ENCODE measurements around the gene SDR9C7. TPM values are rescaled to one million over a fixed set of nuclear protein-coding genes. Genes with fewer than 3 reads are reported as not detected.
"Not testable (repeated sequence)": the region's sequence is repeated elsewhere in the genome, so short reads cannot be mapped to it uniquely, and the experiment has no call there.

Gene SDR9C7
- polyA plus RNA-seq, 1 donor = 0.03 TPM

- Histone ChIP-seq H3K4me3 (ENCODE audit: low read length) (no peak overlapping the region), H3K27me3 (ENCODE audit: control insufficient read depth, insufficient read depth, low read length) (no peaks in the 10 kb centered on the region), H3K4me1 (ENCODE audit: control insufficient read depth, insufficient read depth, low read length) (no peaks in the 10 kb centered on the region), H3K9me3 (ENCODE audit: control insufficient read depth, low read depth, low read length) (peaks cover 12% of the 10 kb centered on the region), H3K27ac (ENCODE audit: low read length) (no peak overlapping the region), H3K36me3 (ENCODE audit: control insufficient read depth, insufficient read depth, low read length) (no peaks in the 10 kb centered on the region)
- no CpG with 5 or more reads among the region's 1 CpG for WGBS (ENCODE audit: insufficient coverage, low lambda C conversion rate)
- DNase-seq = no peak
Observed at GRCh38 chr12:56896082-56896481, 38.1 kb downstream of the SDR9C7 start.

- H3K36me3 ChIP-seq (ENCODE audit: control insufficient read depth, insufficient read depth, low read length) = no peaks in the 10 kb centered on the region
- 40% methylated on average over 2 of the region's 5 CpGs for WGBS (ENCODE audit: insufficient coverage, low lambda C conversion rate)
- H3K4me1 ChIP-seq (ENCODE audit: control insufficient read depth, insufficient read depth, low read length) = no peaks in the 10 kb centered on the region
- no peaks in the 10 kb centered on the region for H3K27me3 ChIP-seq (ENCODE audit: control insufficient read depth, insufficient read depth, low read length)
- no peak overlapping the region for H3K4me3 ChIP-seq (ENCODE audit: low read length)
- H3K9me3 ChIP-seq (ENCODE audit: control insufficient read depth, low read depth, low read length) = peaks cover 2% of the 10 kb centered on the region
- DNase-seq = no peak
- no peak overlapping the region for H3K27ac ChIP-seq (ENCODE audit: low read length)
Observed at GRCh38 chr12:56894698-56895368, 39.4 kb downstream of the SDR9C7 start.

DNA sequence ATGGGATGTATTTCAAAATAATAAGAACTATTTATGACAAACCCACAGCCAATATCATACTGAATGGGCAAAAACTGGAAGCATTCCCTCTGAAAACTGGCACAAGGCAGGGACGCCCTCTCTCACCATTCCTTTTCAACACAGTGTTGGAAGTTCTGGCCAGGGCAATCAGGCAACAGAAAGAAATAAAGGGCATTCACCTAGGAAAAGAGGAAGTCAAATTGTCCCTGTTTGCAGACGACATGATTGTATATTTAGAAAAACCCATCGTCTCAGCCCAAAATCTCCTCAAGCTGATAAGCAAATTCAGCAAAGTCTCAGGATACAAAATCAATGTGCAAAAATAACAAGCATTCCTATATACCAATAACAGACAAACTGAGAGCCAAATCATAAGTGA, 42.3 kb downstream of the SDR9C7 start:
- H3K4me3 ChIP-seq (ENCODE audit: low read length); H3K36me3 ChIP-seq (ENCODE audit: control insufficient read depth, insufficient read depth, low read length); H3K27me3 ChIP-seq (ENCODE audit: control insufficient read depth, insufficient read depth, low read length); H3K4me1 ChIP-seq (ENCODE audit: control insufficient read depth, insufficient read depth, low read length); H3K27ac ChIP-seq (ENCODE audit: low read length); H3K9me3 ChIP-seq (ENCODE audit: control insufficient read depth, low read depth, low read length); DNase-seq: not testable (repeated sequence)
- WGBS (ENCODE audit: insufficient coverage, low lambda C conversion rate) = no CpG with 5 or more reads among the region's 3 CpGs

- no peak overlapping the region for H3K4me3 ChIP-seq (ENCODE audit: low read length)
- no peaks in the 10 kb centered on the region for H3K27me3 ChIP-seq (ENCODE audit: control insufficient read depth, insufficient read depth, low read length)
- no peak overlapping the region for H3K27ac ChIP-seq (ENCODE audit: low read length)
- no peaks in the 10 kb centered on the region for H3K4me1 ChIP-seq (ENCODE audit: control insufficient read depth, insufficient read depth, low read length)
- DNase-seq = no peak
- no peaks in the 10 kb centered on the region for H3K36me3 ChIP-seq (ENCODE audit: control insufficient read depth, insufficient read depth, low read length)
- whole genome bisulfite sequencing (ENCODE audit: insufficient coverage, low lambda C conversion rate) = no CpG with 5 or more reads among the region's 3 CpGs
- no peaks in the 10 kb centered on the region for H3K9me3 ChIP-seq (ENCODE audit: control insufficient read depth, low read depth, low read length)
Observed at GRCh38 chr12:56886319-56886718, 47.9 kb downstream of the SDR9C7 start.

GRCh38 chr12:56885316-56885715, 48.9 kb downstream of the SDR9C7 start:
- no peak for DNase-seq
- H3K36me3 ChIP-seq (ENCODE audit: control insufficient read depth, insufficient read depth, low read length) = no peaks in the 10 kb centered on the region
- H3K4me3 ChIP-seq (ENCODE audit: low read length) = no peak overlapping the region
- H3K27me3 ChIP-seq (ENCODE audit: control insufficient read depth, insufficient read depth, low read length) = no peaks in the 10 kb centered on the region
- no peaks in the 10 kb centered on the region for H3K4me1 ChIP-seq (ENCODE audit: control insufficient read depth, insufficient read depth, low read length)
- H3K9me3 ChIP-seq (ENCODE audit: control insufficient read depth, low read depth, low read length) = no peaks in the 10 kb centered on the region
- 100% methylated on average over 1 of the region's 1 CpG for WGBS (ENCODE audit: insufficient coverage, low lambda C conversion rate)
- H3K27ac ChIP-seq (ENCODE audit: low read length) = no peak overlapping the region

DNA sequence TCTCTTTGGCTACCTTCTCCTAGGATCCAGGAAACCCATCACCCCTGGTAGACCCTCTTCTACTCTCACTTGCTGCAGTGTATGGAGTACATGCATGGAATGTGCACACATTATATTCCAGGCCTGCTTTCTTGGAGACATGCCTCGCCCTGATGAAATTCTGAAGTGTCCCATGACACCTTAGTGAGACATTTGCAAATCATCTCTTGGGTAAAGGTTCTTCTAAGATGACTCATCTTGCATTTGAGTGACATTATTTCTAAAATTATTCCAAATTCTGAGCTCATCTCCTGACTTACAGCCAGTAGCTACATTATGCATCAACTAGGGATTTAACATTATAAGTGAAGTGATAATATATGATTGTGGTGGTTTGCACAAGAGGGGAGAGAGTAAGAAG, 49.8 kb downstream of the SDR9C7 start:
- DNase-seq = no peak
- no CpG with 5 or more reads among the region's 1 CpG for WGBS (ENCODE audit: insufficient coverage, low lambda C conversion rate)
- Histone ChIP-seq H3K4me3 (ENCODE audit: low read length) (no peak overlapping the region), H3K27me3 (ENCODE audit: control insufficient read depth, insufficient read depth, low read length) (no peaks in the 10 kb centered on the region), H3K9me3 (ENCODE audit: control insufficient read depth, low read depth, low read length) (peaks cover 1% of the 10 kb centered on the region), H3K4me1 (ENCODE audit: control insufficient read depth, insufficient read depth, low read length) (no peaks in the 10 kb centered on the region), H3K36me3 (ENCODE audit: control insufficient read depth, insufficient read depth, low read length) (no peaks in the 10 kb centered on the region), H3K27ac (ENCODE audit: low read length) (no peak overlapping the region)

GRCh38 chr12:56882407-56882806, 51.8 kb downstream of the SDR9C7 start:
- H3K27ac ChIP-seq (ENCODE audit: low read length); H3K9me3 ChIP-seq (ENCODE audit: control insufficient read depth, low read depth, low read length); DNase-seq; H3K27me3 ChIP-seq (ENCODE audit: control insufficient read depth, insufficient read depth, low read length); H3K4me1 ChIP-seq (ENCODE audit: control insufficient read depth, insufficient read depth, low read length); H3K36me3 ChIP-seq (ENCODE audit: control insufficient read depth, insufficient read depth, low read length); H3K4me3 ChIP-seq (ENCODE audit: low read length): not testable (repeated sequence)
- WGBS (ENCODE audit: insufficient coverage, low lambda C conversion rate) = no CpG with 5 or more reads among the region's 3 CpGs

- no peak for DNase-seq
- Histone ChIP-seq H3K27ac (ENCODE audit: low read length) (no peak overlapping the region), H3K27me3 (ENCODE audit: control insufficient read depth, insufficient read depth, low read length) (no peaks in the 10 kb centered on the region), H3K4me3 (ENCODE audit: low read length) (no peak overlapping the region), H3K9me3 (ENCODE audit: control insufficient read depth, low read depth, low read length) (peaks cover 10% of the 10 kb centered on the region), H3K4me1 (ENCODE audit: control insufficient read depth, insufficient read depth, low read length) (no peaks in the 10 kb centered on the region), H3K36me3 (ENCODE audit: control insufficient read depth, insufficient read depth, low read length) (no peaks in the 10 kb centered on the region)
- no CpG with 5 or more reads among the region's 1 CpG for WGBS (ENCODE audit: insufficient coverage, low lambda C conversion rate)
Observed at GRCh38 chr12:56880125-56880992, 53.8 kb downstream of the SDR9C7 start.

DNA sequence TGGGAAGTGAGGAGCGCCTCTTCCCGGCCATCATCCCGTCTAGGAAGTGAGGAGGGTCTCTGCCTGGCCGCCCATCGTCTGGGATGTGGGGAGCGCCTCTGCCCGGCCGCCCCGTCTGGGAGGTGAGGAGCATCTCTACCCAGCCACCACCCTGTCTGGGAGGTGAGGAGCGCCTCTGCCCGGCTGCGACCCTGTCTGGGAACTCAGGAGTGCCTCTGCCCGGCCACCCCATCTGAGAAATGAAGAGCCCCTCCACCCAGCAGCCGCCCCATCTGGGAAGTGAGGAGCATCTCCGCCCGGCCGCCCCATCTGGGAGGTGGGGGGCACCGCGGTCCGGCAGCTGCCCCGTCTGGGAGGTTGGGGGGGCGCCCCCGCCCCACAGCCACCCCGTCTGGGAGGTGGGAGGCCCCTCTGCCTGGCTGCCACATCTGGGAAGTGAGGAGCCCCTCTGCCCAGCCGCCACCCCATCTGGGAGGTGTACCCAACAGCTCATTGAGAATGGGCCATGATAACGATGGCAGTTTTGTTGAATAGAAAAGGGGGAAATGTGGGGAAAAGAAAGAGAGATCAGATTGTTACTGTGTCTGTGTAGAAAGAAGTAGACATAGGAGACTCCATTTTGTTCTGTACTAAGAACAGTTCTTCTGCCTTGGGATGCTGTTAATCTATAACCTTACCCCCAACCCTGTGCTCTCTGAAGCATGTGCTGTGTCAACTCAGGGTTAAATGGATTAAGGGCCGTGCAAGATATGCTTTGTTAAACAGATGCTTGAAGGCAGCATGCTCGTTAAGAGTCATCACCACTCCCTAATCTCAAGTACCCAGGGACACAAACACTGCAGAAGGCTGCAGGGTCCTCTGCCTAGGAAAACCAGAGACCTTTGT, 54.7 kb downstream of the SDR9C7 start:
- not testable (repeated sequence) for H3K4me3 ChIP-seq (ENCODE audit: low read length); H3K27me3 ChIP-seq (ENCODE audit: control insufficient read depth, insufficient read depth, low read length); H3K9me3 ChIP-seq (ENCODE audit: control insufficient read depth, low read depth, low read length); H3K4me1 ChIP-seq (ENCODE audit: control insufficient read depth, insufficient read depth, low read length); H3K27ac ChIP-seq (ENCODE audit: low read length); DNase-seq; H3K36me3 ChIP-seq (ENCODE audit: control insufficient read depth, insufficient read depth, low read length)
- no CpG with 5 or more reads among the region's 28 CpGs for WGBS (ENCODE audit: insufficient coverage, low lambda C conversion rate)

DNA sequence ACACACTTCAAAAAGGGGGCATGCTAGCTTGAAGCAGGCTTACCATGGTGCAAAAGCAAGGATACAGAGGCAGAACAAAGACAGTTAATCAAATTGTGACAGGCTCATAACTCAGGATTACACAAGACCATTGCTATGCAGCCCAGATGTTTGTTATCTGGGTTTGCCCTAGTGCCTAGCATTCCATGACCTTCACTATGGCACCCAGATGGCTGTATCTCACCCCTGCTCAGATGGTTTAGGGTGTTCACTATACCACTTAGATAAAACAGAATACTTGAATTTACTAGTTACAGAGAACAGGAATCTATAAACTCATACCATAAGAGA, 56.2 kb downstream of the SDR9C7 start:
- Histone ChIP-seq H3K4me3 (ENCODE audit: low read length) (no peak overlapping the region), H3K36me3 (ENCODE audit: control insufficient read depth, insufficient read depth, low read length) (no peaks in the 10 kb centered on the region), H3K9me3 (ENCODE audit: control insufficient read depth, low read depth, low read length) (peaks cover 10% of the 10 kb centered on the region), H3K4me1 (ENCODE audit: control insufficient read depth, insufficient read depth, low read length) (no peaks in the 10 kb centered on the region), H3K27ac (ENCODE audit: low read length) (no peak overlapping the region), H3K27me3 (ENCODE audit: control insufficient read depth, insufficient read depth, low read length) (no peaks in the 10 kb centered on the region)
- peak in 1 of 2 donors; percentile 2 for DNase-seq
